NCI-H146 treated with DMSO at 0.1 percent for 48 hours (cell line): ENCODE results near the gene ATG4B.

Experiments
- DNase-seq: peaks from one replicate; lab custom pipeline; 2025; ENCODE audit not compliant: unreplicated experiment; lab: John Stamatoyannopoulos, UW

ATG4B gene

DNA sequence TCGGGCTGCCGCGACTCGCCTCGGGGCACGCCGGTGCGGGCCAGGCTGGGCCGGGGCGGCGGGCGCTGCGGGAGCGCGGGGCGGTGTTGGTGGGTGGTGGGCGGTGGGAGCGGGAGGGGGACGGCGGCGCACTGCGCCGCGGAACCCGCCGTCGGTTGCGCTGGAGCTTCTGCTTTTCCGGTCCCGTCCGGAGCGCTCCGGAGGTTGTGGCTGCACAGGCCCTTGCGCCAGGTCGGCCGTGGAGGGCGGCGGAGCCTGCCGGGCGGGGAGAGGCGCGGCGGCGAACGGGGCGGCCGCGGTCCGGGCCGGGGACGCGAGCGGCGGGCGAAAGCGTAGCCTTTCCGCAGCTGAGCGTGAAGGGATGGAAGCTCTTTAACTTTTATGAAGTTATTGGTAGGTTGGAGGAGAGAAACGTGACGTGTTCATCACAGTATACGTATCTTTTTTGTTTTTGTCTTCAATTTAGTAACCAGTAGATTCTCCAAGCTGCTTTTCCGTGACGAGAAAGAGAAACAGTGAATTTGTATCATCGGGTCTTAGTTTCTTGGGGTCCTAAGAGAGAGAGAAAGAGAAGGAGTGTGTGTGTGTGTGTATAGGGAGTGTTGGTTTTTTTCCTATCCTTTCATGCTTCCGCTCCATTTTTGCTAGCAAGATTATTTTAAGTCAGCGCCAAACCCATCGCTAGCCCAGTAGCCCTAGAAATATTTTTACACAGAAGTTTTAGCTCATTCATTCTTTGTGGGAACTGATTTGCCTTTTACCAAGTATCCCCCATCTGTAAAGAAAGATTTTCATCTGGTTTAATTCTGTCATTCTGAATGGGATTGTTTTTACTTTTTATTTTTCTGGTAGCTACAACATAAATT lies 535 bp downstream of the ATG4B start:
- DNase-seq = no peak

DNA sequence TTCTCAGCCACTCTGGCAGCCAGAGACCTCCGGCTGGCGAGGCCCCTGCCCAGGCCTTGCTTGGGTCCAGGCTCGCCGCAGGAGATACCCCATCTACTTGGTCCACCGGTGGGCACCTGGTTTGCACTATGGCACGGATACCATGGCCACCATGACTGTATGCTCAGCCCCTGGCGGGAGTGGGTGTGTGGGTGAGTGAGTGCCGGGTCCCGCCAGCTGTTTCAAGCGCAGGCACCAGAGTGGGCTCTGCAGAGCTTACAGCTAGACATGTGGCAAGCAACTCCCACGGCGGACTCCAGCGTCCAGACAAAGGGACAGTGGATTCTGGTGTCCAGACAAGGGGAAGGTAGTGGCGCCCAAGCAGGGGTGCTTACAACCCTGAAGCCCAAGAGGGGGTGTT lies 1.4 kb downstream of the ATG4B start:
- no peak for DNase-seq

DNA sequence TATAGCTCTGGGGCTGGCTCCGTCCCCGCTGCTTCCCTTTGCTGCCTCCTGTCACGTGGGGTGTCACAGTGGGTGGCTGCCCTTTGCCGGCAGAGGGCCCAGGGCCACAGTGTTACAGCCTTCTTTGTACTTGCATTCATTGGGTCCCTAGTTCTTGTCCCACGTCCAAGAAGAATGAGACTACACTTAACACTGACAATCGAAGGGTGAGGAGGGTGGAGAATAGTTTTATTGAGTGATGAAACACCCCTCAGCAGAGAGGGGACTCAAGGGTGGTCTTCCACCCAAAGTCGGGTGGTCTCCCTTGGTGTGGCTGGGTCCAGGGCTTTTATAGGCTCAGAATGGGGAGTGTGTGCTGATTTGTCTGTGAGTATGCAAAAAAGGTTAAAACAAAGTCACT lies 1.9 kb downstream of the ATG4B start:
- DNase-seq = no peak

GRCh38 chr2:241640165-241640795 lies 2.8 kb downstream of the ATG4B start:
- no peak for DNase-seq

GRCh38 chr2:241641631-241642030 lies 4.1 kb downstream of the ATG4B start:
- no peak for DNase-seq

DNA sequence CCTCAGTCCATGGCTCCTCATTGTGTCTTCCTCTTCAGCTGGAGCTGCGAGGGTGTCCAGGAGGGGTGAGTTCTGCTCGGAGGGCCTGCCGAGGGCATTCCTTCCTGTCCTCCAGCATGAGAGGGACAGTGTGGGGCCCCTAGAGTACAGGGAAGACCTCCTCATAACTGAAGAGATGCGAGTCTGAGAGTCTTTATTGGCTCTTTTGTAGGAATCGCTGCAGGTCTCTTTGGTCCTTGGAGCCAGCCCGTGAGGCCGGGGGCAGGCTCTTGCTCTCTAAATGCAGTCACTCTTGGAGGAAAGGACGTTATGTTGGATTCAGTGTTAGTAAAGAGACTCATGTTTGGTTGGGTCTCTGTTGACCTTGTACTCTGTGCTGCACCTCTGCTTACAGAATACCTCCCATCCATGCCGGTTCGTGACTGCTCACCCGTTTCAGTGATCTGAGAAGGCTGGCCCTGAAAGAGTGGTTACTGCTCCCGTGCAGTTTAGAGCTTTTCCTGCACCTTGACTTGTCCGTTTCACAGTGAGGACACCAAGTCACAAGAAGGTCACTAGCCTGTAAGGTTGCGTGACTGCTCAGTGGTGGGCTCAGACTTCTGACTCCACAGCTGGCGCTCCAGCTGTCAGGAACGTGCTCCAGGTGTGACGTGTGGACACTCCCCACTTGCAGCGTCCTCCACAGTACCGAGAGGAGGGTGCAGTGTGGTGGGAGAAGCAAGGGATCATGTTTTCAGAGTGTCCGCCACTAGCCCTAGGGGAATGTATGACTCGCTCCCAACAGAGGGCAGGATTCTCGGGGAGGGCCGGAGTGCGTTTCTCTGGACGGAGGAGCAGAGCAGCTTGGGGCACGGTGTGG lies 7.8 kb downstream of the ATG4B start:
- no peak for DNase-seq

DNA sequence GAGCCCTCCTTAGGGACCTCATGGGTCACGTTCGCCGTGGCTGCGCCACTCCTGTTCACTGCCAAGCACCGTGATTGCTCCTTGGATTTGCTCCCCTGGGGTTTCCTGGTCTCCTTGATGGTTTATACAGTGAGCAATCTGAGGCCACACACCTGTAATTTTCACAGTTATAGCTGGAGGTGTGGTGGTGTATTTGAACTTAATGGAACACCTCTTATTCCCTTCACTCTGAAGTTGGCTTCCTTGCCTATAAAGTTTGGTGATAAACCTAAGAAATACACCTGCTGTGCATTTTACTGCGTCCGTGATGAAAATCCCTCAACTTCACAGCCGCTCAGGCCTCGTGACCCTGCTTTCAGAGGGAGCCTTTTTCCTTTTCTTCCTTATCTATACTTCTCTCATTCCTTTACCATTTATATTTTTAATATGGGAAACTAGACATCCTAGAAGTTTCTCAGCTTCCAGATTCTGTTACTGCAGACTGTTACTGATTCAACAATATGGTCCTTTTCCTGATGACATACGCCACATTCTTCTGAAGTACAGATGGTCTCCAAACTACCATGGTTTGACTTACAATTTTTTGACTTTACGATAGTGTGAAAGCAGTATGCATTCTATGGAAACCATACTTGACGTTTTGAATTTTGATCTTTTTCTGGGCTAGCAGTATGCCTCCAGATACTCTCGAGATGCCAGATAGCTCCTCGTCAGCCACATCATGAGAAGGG lies 8.6 kb downstream of the ATG4B start:
- no peak for DNase-seq

DNA sequence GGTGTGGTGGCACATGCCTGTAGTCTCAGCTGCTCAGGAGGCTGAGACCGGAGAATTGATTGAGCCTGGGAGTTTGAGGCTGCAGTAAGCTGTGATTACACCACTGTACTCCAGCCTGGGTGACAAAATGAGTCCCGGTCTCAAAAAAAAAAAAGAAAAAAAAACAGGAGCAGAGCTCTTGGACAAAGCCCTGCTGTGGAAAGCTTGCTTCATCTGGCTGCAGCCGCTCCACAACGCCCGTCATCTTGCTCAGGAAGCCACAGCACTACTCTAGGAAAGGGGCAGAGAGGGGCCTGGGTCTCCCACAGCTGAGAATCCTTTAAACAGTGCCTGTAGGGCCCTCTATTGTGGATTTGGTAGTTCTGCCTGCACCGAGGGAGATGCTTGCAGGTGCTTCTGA lies 11.0 kb downstream of the ATG4B start:
- DNase-seq = no peak

DNA sequence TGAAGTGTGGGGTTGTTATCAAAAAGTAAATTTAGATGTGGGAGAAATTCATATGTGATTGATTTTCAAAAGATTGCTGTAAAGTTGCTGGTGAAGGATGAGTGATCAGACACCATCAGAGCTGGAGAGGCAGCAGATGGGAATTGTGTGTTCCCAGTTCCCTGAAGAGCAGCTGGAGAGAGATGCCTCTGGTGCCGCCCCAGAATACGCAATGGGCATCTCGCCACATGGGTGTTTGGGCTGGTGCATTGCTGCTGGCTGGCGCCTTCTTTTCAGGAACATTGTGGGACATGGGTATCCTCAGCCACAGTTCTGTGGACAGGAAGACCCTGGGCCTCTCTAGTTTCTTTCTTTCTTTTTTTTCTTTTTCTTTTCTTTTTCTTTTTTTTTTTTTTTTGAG lies 11.9 kb downstream of the ATG4B start:
- no peak for DNase-seq

DNA sequence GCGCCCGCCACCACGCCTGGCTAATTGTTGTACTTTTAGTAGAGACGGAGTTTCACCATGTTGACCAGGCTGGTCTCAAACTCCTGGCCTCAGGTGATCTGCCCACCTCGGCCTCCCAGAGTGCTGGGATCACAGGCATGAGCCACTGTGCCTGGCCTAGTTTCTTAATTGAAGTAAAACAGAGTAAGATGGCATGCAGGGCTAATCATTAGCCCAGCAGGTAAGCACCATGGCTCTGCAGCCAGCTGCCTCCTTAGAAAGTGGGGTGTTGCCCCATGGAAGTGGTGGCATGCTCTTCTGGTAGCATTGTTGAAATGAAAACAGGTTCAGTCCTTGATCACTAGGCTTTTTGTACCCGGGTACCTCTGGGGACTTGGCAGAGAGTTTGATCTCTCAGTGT lies 12.4 kb downstream of the ATG4B start:
- DNase-seq = no peak

DNA sequence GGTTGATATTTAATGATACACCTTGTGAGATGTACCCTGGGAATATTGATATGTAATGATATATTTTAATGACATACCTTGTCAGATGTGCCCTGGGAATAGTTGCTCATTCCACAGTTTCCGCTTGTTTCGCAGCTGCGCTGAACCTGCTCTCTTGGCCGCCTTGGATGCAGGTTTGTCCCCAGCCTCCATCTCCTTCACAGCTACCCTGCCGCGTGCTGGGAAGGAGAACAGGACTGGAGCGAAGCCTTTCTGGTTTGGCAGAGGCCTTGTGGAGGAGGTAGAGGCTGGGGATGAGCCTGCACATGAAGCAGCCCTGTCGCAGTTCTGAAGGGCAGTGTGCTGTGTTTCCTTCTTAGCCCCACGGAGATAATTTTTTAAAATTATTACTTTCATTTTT lies 14.6 kb downstream of the ATG4B start:
- no peak for DNase-seq

DNA sequence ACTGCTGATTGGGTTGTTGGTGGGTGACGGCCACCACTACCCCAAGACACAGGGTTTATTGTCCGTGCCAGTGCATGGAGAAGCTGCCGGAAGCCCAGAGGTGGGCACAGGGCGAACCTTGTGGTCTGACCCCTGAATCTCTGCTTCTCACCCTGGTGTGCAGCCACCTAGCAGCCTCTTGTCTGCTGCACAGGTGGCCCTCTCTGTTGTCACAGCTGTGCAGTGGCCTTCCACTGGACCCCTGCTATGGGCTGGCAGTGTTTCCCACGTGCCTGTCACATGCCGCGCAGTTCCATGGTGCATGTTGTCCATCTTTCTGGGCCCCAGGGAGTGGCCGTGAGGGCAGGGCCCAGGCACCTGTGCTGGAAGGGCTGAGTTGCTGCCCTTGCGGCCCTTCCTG lies 15.2 kb downstream of the ATG4B start:
- DNase-seq = no peak

GRCh38 chr2:241653210-241653750 lies 15.8 kb downstream of the ATG4B start:
- no peak for DNase-seq

- no peak for DNase-seq
Observed at GRCh38 chr2:241654551-241654950, 17.1 kb downstream of the ATG4B start.

DNA sequence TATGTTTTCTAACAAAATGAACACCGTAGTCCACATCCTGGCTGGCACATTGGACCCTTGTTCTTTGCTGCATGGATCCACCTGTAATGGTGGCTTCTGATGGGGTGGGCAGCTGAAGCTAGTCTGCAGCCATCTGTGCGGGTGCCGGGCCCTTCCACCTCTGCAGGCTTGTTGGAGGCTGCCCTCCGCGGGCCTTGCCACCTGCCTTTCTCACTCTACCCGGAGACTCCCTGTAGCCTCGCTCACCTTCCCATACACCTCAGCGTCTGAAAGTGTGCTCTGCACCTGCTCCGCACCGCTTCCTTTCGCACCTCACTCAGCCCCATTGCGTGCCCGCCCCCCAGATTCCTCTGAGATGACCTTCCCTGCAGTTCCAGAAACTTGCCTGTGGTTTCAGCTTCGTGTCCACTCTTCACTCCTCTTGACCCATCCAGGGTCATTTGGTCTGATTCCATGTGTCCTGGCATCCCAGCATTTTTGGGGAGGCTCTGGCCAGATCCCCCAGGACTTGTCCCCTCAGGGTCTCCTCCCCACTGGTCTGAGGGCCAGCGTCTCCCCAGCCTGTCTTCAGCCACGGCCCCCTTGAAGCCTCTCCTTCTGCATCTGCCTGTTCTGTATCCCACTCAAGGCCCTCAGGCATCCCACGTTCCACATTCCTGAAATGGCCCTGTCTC lies 18.2 kb downstream of the ATG4B start:
- DNase-seq = no peak

GRCh38 chr2:241656190-241656741 lies 18.8 kb downstream of the ATG4B start:
- DNase-seq = no peak

DNA sequence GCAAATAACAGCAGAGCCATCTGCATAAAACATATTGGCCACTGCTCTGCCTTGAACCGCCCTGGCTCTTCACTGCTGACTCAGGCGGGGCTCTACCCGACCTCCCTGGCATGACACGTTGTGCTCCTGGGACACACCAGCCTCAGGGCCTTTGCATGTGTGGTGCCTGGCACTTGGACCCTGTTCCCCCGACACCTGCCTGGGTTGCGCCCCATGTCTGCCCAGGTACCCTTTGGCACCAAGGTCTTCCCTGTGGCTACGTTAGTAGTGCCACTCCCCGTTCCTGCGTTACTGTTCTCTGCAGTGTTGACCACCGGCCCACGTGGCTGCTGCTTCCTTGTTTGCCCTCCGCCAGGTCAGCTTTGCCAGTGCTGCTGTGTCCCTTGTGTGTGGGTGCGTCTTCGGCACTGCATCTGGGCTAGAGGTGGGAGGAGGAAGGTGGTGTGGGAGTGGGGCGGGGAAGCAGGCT lies 20.3 kb downstream of the ATG4B start:
- no peak for DNase-seq

DNA sequence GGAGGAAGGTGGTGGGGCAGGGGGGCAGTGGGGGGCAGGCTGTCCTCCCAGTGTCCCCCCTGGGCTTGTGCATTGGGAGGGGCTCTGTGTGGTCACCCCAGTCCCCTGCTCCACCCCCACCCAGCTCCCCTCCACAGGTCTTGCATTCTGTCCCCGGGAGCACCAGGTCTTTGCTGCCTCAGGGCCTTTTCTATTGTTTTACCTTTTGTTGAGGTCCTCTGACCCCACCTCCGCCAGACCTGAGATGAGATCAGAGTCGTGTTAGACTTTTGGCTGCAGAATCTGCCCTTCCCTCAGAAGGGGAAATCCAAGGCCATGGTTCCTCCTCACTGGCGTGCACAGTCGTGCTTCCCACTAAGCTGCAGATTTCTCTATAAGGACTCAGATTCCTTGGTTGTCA lies 20.8 kb downstream of the ATG4B start:
- DNase-seq = no peak

- DNase-seq = no peak
Observed at GRCh38 chr2:241659150-241659739, 21.8 kb downstream of the ATG4B start.
